MG63 (cell line): ENCODE measurements around the gene SLC35E2B. TPM values are rescaled to one million over a fixed set of nuclear protein-coding genes. Genes with fewer than 3 reads are reported as not detected.
"Not testable (repeated sequence)": the region's sequence is repeated elsewhere in the genome, so short reads cannot be mapped to it uniquely, and the experiment has no call there.

Experiments
- DNase-seq: peaks from one replicate; pipeline ENCODE4 v3.0.0-alpha.2; 2020
- H3K27me3 ChIP-seq: fragments of 250-450 bp; sonication (Bioruptor Pico); 2 replicates; pipeline ENCODE4 v1.5.1; 2020; ENCODE audit warnings: mild to moderate bottlenecking, moderate library complexity
- H3K36me3 ChIP-seq: fragments of 250-450 bp; sonication (Bioruptor Pico); 2 replicates; pipeline ENCODE4 v1.5.1; 2020; ENCODE audit warnings: mild to moderate bottlenecking, moderate library complexity
- H3K4me3 ChIP-seq: fragments of 250-450 bp; sonication (Bioruptor Pico); 2 replicates; pipeline ENCODE4 v1.5.1; 2020; ENCODE audit warnings: mild to moderate bottlenecking, moderate library complexity
- H3K9me3 ChIP-seq: fragments of 250-450 bp; sonication (Bioruptor Pico); 2 replicates; pipeline ENCODE4 v1.5.1; 2020; ENCODE audit warnings: mild to moderate bottlenecking, moderate library complexity
- total RNA-seq: library from RNA; depleted of rRNA; stranded (reverse); fragments of >200 nt; shearing (Covaris generic); gene quantifications from 2 replicates; pipeline ENCODE4 v1.2.3, GENCODE V29; 2014; ENCODE audit warnings: low replicate concordance

Gene SLC35E2B
- total RNA-seq, 1 experiment from 2014 or later: 21.7 TPM

GRCh38 chr1:1707897-1708296 is 15.3 kb upstream of the SLC35E2B start:
- not testable (repeated sequence) for H3K27me3 ChIP-seq, H3K36me3 ChIP-seq, DNase-seq, H3K4me3 ChIP-seq, H3K9me3 ChIP-seq

DNA sequence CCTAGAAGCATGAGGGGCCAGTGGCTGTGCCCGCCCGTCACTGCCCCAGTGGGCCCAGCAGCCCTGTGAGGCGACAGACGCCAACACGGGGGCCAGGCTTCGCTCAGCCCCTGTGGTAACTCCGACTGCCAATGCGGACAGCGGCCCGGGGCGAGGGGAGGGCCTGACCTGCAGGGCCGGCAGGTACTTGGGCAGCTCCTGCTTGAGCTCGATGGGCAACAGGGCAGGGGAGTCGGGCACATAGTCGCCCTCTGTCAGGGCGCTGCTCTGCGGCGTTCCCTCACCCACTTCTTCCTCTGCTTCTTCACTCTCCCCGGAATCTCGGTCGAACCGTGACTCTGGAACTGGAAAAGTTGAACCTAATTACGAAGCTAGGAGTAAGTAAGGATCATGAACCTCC is 14.6 kb upstream of the SLC35E2B start:
- H3K9me3 ChIP-seq, H3K4me3 ChIP-seq, H3K27me3 ChIP-seq, DNase-seq, H3K36me3 ChIP-seq: not testable (repeated sequence)

DNA sequence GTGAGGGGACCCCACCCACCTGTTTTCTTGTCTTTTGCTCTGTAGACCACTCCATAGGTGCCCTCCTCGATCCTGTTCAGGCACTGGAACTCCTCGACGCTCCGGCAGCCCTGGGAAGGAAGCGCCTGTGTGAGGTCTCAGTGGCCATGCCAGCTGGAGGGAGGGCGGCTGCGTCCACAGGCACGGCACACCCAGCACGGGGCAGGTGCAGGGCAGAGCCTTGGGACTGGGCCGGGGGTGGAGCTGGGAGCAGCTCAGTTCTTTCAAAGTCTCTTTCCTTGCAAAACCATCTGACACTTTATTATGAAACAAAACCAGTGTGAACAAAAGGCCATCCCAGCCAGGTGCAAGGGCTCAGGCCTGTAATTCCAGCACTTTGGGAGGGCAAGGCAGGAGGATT is 13.0 kb upstream of the SLC35E2B start:
- H3K27me3 ChIP-seq, DNase-seq, H3K36me3 ChIP-seq, H3K4me3 ChIP-seq, H3K9me3 ChIP-seq: not testable (repeated sequence)

DNA sequence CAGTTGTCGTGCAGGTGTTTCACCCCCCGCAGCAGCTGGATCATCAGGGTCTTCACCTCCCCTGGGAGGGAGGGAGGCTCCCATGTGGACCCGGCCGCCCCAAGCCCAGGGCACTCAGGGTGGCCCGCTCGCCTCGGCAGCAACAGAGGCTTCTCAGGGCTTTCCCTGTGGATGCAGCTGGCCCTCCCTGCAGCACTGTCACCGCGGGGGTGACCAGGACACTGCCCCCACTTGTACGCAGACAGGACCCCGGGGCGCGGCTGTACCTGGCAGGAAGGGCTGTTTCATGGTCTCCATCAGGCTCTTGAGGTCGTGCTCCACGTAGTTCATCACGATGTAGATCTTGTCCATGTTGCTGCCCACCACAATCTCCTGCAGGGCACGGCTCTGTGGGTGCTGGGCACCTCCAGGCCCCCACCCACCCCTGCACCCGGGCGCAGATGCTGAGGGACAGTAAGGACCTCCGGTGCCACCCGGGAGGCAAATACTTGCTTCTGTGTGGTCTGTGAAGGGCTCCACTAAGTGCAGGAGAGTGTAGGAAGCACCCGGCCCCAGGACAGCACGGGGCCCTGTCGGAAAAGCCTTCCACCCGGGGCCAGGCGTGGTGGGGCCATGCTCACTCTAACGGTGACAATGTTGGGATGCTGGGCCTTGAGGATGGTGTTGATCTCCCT is 11.8 kb upstream of the SLC35E2B start:
- DNase-seq, H3K4me3 ChIP-seq, H3K9me3 ChIP-seq, H3K36me3 ChIP-seq, H3K27me3 ChIP-seq: not testable (repeated sequence)

GRCh38 chr1:1703796-1704195 is 11.2 kb upstream of the SLC35E2B start:
- H3K4me3 ChIP-seq: no peak overlapping the region

DNA sequence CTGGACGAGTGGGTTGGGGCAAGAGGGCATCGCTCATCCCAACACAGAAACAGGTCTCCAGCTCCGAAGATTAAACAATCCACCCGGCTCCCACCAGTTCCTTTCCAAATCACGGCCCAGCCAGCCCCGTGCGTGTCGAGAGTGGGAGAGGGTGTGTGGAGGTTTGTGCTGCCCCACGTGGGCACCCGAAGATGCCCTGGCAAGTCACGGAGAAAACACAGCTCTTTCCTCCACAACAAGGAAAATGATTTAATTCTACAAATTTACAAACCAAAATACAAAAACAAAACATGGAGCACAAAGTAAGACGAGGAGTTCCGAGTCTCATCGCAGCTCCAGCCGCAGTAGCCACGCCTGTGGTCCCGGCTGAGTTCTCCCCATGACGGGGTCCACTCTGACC is 9.9 kb upstream of the SLC35E2B start:
- H3K27me3 ChIP-seq, H3K9me3 ChIP-seq, H3K4me3 ChIP-seq, DNase-seq, H3K36me3 ChIP-seq: not testable (repeated sequence)

More at GRCh38 chr1:1703796-1704195, 11.2 kb upstream of the SLC35E2B start:
- H3K36me3 ChIP-seq: no peaks in the 10 kb centered on the region
- H3K9me3 ChIP-seq: no peaks in the 10 kb centered on the region
- DNase-seq: no peak
- no peaks in the 10 kb centered on the region for H3K27me3 ChIP-seq

GRCh38 chr1:1700557-1700956 is 8.0 kb upstream of the SLC35E2B start:
- not testable (repeated sequence) for H3K4me3 ChIP-seq, H3K9me3 ChIP-seq, H3K27me3 ChIP-seq, DNase-seq, H3K36me3 ChIP-seq

DNA sequence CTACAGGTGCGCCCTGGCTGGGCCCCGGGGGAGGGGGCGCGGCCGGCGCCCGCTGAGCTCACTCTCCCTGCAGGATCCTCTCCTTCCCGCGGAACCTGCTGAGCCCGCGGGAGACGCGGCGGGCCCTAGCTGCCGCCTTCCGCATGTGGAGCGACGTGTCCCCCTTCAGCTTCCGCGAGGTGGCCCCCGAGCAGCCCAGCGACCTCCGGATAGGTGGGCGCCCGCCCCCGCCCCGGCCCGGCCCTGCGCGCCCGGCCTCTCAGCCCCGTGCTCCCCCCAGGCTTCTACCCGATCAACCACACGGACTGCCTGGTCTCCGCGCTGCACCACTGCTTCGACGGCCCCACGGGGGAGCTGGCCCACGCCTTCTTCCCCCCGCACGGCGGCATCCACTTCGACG is 7.5 kb upstream of the SLC35E2B start:
- H3K36me3 ChIP-seq, H3K4me3 ChIP-seq, H3K9me3 ChIP-seq, H3K27me3 ChIP-seq, DNase-seq: not testable (repeated sequence)

DNA sequence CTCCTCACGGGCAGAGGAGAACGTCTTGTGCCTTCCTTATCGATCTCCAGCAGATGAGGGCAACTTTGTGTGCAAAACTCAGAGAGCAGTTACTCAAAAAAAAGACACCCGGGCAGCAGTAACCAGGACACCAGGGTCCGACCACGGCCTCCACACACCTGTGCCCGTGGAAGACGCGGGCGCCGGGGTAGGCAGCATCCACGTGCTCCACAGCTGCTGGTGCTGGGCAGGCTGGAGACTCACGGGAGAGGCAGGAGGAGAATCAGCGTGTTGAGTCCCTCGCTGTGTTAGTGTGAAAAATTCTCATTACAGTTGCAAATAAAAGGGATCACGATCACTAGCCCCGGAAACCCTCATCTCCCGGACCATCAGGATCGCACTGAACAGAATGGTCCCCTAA is 6.5 kb upstream of the SLC35E2B start:
- not testable (repeated sequence) for H3K27me3 ChIP-seq, H3K4me3 ChIP-seq, H3K9me3 ChIP-seq, DNase-seq, H3K36me3 ChIP-seq

- H3K36me3 ChIP-seq, H3K27me3 ChIP-seq, DNase-seq, H3K9me3 ChIP-seq, H3K4me3 ChIP-seq: not testable (repeated sequence)
Observed at GRCh38 chr1:1697358-1698183, 5.0 kb upstream of the SLC35E2B start.

- not testable (repeated sequence) for DNase-seq, H3K36me3 ChIP-seq, H3K4me3 ChIP-seq, H3K27me3 ChIP-seq, H3K9me3 ChIP-seq
Observed at GRCh38 chr1:1696431-1697357, 4.1 kb upstream of the SLC35E2B start.

- peak overlapping the region; percentile 70 for H3K4me3 ChIP-seq
- DNase-seq: peak; percentile 81
- H3K9me3 ChIP-seq, H3K27me3 ChIP-seq, H3K36me3 ChIP-seq: not testable (repeated sequence)
Observed at GRCh38 chr1:1692324-1692713, 276 bp downstream of the SLC35E2B start.

- not testable (repeated sequence) for H3K9me3 ChIP-seq, H3K36me3 ChIP-seq, H3K4me3 ChIP-seq, DNase-seq, H3K27me3 ChIP-seq
Observed at GRCh38 chr1:1691443-1691842, 1.2 kb downstream of the SLC35E2B start.

DNA sequence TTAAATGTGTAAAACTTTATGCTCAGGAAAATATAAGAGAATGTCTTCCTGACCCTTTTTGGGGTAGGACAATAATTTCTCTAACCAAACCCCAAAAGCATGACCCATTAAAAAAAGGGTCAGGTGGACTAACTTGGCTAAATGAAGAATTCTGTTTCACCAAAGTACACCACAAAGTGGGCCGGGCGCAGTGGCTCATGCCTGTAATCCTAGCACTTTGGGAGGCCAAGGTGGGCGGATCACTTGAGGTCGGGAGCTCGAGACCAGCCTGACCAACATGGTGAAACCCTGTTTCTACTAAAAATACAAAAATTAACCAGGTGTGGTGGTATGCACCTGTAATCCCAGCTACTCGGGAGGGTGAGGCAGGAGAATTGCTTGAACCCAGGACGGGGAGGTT is 3.1 kb downstream of the SLC35E2B start:
- not testable (repeated sequence) for H3K27me3 ChIP-seq, DNase-seq, H3K4me3 ChIP-seq, H3K9me3 ChIP-seq, H3K36me3 ChIP-seq

GRCh38 chr1:1687846-1688245 is 4.7 kb downstream of the SLC35E2B start:
- Histone ChIP-seq H3K27me3 (no peaks in the 10 kb centered on the region), H3K4me3 (no peak overlapping the region), H3K9me3 (no peaks in the 10 kb centered on the region), H3K36me3 (peaks cover 4% of the 10 kb centered on the region)
- no peak for DNase-seq

GRCh38 chr1:1684031-1684681 is 8.4 kb downstream of the SLC35E2B start:
- Histone ChIP-seq H3K9me3 (no peaks in the 10 kb centered on the region), H3K4me3 (no peak overlapping the region), H3K36me3 (peaks cover 10% of the 10 kb centered on the region), H3K27me3 (no peaks in the 10 kb centered on the region)
- DNase-seq: no peak
